Heart right ventricle (tissue), 16 donors: ENCODE results near the gene GLS. TPM values are rescaled to one million over a fixed set of nuclear protein-coding genes. Genes with fewer than 3 reads are reported as not detected.
"Not testable (repeated sequence)": the region's sequence is repeated elsewhere in the genome, so short reads cannot be mapped to it uniquely, and the experiment has no call there.

Source experiments
- ATAC-seq, 8 donors: fragments of 200-7000 bp; cut with Tn5 transposase; one replicate each; pipeline ENCODE4 v1.9.1; 2020; ENCODE audit warnings: mild to moderate bottlenecking in 8 of 8, moderate library complexity in 8 of 8, moderate number of reproducible peaks in 1 of 8
- DNase-seq, 2 donors: peaks; one replicate each; pipeline ENCODE4 v3.0.0-alpha.2; 2020
- H3K27ac ChIP-seq, 10 donors: fragments of 200-600 bp; sonication (generic) in 2 of 10; one replicate each; pipeline versions ENCODE4 v1.5.0 to v1.8.0; 2020 to 2022; ENCODE audit warnings: mild to moderate bottlenecking in 3 of 10
- H3K27me3 ChIP-seq, 7 donors: fragments of 200-600 bp; one replicate each; pipeline ENCODE4 v1.8.0; 2021 to 2022; ENCODE audit warnings: mild to moderate bottlenecking in 2 of 7
- H3K36me3 ChIP-seq, 9 donors: fragments of 200-600 bp; sonication (generic) in 1 of 9; one replicate each; pipeline versions ENCODE4 v1.5.0 to v1.8.0; 2020 to 2022; ENCODE audit warnings: mild to moderate bottlenecking in 2 of 9
- H3K4me1 ChIP-seq, 9 donors: fragments of 200-600 bp; sonication (generic) in 1 of 9; one replicate each; pipeline versions ENCODE4 v1.5.0 to v1.8.0; 2020 to 2022; ENCODE audit warnings: mild to moderate bottlenecking in 4 of 9
- H3K4me3 ChIP-seq, 10 donors: fragments of 200-600 bp; sonication (generic) in 2 of 10; one replicate each; pipeline versions ENCODE4 v1.5.0 to v1.8.0; 2020 to 2022; ENCODE audit warnings: mild to moderate bottlenecking in 7 of 10, moderate library complexity in 2 of 10
- H3K9me3 ChIP-seq, 11 donors: fragments of 200-600 bp in 10 of 11; sonication (generic) in 2 of 11; one replicate each; pipeline versions ENCODE4 v1.5.0 to v1.8.0; 2013 to 2022; ENCODE audit warnings: mild to moderate bottlenecking in 2 of 11, control low read depth in 1 of 11, moderate library complexity in 1 of 11
- WGBS, 2 donors: extraction: QIAGEN DNeasy Blood & Tissue Kit; methylation state at CpG; one replicate each; pipeline ENCODE4 v1.1.7; 2013; ENCODE audit warnings: inconsistent platforms in 1 of 2; 5-methylcytosine and 5-hydroxymethylcytosine counted together
- intact Hi-C, 10 donors: fragments of 100-400 bp; cut with DNase I; formaldehyde crosslinking; loops; one replicate each; pipeline versions ENCODE4 v1.11.1 to v1.14.2; 2022
- polyA plus RNA-seq, 2 donors: library from polyadenylated mRNA; stranded (reverse); fragments of 200-250 nt; gene quantifications; one replicate each; pipeline ENCODE4 v1.2.3, GENCODE V29; 2013
- total RNA-seq, 10 donors: library from RNA; stranded (reverse); fragmentation: NEBNext Ultra II Directional in 3 of 10; extraction: Animal tissue kit (Norgen Biotek cat#: 25700) in 3 of 10; gene quantifications; one replicate each; pipeline versions ENCODE4 v1.2.1 to v1.2.4, GENCODE V29; 2021 to 2023
- TF ChIP-seq, protein P1 (sequence below), 9 donors: fragments of 200-600 bp; sonication (generic) in 2 of 9; IDR thresholded peaks; one replicate each; pipeline versions ENCODE4 v1.5.0 to v1.8.0; 2021 to 2022; ENCODE audit warnings: antibody characterized with exemption in 9 of 9, mild to moderate bottlenecking in 5 of 9, moderate library complexity in 1 of 9
- donor health status: Arrhythmogenic right ventricular cardiomyopathy.
- donor health status: ischemic (EF 13 %, LVEDD 7.1; RV severe dilation, severe dysfunction).
- donor health status: healthy with polysubstance abuse.
- donor health status: DM: no; HTN: yes; CAD: no.
- donor health status: DM: no; HTN: no; CAD: no.
- donor health status: ischemic (EF 25% LVEDD 6.9; RV normal size, moderate dysfunction).
- donor health status: ischemic (EF 25% LVEDD 5.7; RV mildly dilated, moderate dysfunction).
- donor health status: healthy.
- donor health status: DM: yes; HTN: yes; CAD: no.
- donor health status: Ischemic cardiomyopathy.
- donor health status: ischemic (EF 35%, LVEDD 5.7; RV mildly dilated, moderate dysfunction).
- donor health status: nonischemic (EF 11% LVEDD 7.7; RV severe dilation, severe dysfunction).
- donor health status: DM: yes; HTN: yes; CAD: no.
- donor health status: PGD.
- donor health status: ischemic (EF 29% LVEDD 5.4; RV normal size, mild dysfunction).
- donor health status: nonischemic (EF 23%, LVEDD 6.1; RV moderate dilation, normal function).

Gene GLS
- total and polyA plus RNA-seq, 12 donors, result 17.1 to 73.5 (median 54.3) TPM

DNA sequence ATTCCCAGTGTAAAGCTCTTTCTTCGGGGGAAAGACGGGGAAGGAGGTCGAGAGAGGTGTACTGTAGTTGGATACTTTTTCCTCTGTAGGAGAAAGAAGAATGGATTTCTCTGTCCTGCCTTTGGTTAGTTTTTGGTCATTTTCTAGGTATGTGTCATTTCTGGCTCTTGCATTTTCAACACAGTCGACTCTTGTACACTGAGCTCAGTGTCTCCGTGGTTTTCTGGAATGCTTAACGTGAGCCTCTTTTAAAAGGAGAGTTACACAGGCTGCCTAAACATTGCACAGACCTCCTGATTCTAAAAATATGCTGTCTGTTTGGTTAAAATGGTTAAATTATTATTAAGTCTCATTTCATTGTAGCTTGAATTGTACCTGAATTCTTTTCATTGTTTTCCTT, 21.8 kb upstream of the GLS start:
- DNase-seq, result no peak
- H3K27ac ChIP-seq, result no peak overlapping the region
- peaks cover 0 to 25% (median 13%) of the 10 kb centered on the region in 9 donors for H3K4me1 ChIP-seq

DNA sequence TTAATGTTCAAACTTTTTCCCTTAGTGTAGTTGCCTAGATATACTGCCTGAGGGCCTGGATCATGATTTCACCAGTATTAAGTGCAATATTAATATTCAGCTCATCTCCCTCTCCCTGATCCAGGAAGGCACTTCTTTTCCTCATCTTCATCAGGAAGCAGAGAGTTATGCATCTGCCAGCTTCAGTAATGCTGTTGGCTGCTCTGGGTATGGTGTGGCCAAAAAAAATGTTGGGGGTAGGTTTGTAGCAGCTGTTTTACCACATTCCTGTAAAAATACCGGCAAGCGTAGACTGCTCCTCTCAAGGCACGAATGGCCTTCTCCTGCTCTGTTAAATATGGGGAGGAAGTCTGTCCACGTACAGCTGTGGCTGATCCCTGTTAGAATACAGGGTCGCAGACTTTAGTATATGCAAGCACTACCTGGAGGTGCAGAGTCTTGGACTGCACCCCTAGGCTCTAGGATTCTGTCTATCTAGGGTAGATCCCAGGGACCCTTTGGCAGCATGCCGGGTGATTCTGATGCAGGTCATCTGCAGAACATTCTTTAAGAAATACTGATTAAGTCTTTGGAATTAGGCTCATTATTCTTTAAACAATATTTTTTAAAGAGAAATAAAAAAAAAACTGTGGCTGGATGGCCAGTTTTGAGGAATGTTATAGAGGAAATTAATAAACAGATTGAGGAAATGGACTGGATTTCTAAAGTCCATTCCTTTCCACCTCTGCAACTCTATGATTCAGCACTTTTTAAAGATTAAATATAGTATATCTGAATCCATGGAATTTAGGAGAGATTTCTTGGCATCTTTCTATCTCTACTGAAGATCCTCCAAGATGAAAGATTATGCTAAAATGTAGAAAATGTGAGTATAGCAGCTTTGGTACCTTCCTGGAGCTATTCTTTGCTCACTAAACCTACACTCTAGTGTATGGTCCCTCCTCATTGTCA, 21.0 kb upstream of the GLS start:
- Histone ChIP-seq H3K4me3 (no peak overlapping the region), H3K4me1 (peaks cover 0 to 33% (median 6%) of the 10 kb centered on the region in 9 donors), H3K27ac (no peak overlapping the region), H3K9me3 (no peaks in the 10 kb centered on the region), H3K36me3 (no peaks in the 10 kb centered on the region), H3K27me3 (no peaks in the 10 kb centered on the region)
- DNase-seq (no peak), ATAC-seq (peak in 2 of 8 donors; percentile 12 to 31)
- 61 to 76% methylated on average over 6 of the region's 6 CpGs for WGBS, 2 donors
- intact Hi-C loops, result loop anchor here in 3 of 10 donors (10.0 kb wide), 3 partner anchors 85 to 175 kb away; no protein-coding TSS in a partner anchor
- TF ChIP-seq, protein P1, sequence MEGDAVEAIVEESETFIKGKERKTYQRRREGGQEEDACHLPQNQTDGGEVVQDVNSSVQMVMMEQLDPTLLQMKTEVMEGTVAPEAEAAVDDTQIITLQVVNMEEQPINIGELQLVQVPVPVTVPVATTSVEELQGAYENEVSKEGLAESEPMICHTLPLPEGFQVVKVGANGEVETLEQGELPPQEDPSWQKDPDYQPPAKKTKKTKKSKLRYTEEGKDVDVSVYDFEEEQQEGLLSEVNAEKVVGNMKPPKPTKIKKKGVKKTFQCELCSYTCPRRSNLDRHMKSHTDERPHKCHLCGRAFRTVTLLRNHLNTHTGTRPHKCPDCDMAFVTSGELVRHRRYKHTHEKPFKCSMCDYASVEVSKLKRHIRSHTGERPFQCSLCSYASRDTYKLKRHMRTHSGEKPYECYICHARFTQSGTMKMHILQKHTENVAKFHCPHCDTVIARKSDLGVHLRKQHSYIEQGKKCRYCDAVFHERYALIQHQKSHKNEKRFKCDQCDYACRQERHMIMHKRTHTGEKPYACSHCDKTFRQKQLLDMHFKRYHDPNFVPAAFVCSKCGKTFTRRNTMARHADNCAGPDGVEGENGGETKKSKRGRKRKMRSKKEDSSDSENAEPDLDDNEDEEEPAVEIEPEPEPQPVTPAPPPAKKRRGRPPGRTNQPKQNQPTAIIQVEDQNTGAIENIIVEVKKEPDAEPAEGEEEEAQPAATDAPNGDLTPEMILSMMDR (IDR thresholded peaks at IDR 0.05), result no peak

More for the DNA sequence above, 21.8 kb upstream of the GLS start:
- WGBS, 2 donors, result 72% methylated on average over 6 of the region's 6 CpGs
- no peaks in the 10 kb centered on the region for H3K27me3 ChIP-seq
- intact Hi-C loops, result loop anchor here in 3 of 10 donors (10.0 kb wide), 3 partner anchors 86 to 176 kb away; no protein-coding TSS in a partner anchor
- ATAC-seq, result peak in 1 of 8 donors; percentile 49
- no peaks in the 10 kb centered on the region for H3K9me3 ChIP-seq
- no peaks in the 10 kb centered on the region for H3K36me3 ChIP-seq
- TF ChIP-seq, protein P1 (IDR thresholded peaks at IDR 0.05), result no peak
- no peak overlapping the region for H3K4me3 ChIP-seq

DNA sequence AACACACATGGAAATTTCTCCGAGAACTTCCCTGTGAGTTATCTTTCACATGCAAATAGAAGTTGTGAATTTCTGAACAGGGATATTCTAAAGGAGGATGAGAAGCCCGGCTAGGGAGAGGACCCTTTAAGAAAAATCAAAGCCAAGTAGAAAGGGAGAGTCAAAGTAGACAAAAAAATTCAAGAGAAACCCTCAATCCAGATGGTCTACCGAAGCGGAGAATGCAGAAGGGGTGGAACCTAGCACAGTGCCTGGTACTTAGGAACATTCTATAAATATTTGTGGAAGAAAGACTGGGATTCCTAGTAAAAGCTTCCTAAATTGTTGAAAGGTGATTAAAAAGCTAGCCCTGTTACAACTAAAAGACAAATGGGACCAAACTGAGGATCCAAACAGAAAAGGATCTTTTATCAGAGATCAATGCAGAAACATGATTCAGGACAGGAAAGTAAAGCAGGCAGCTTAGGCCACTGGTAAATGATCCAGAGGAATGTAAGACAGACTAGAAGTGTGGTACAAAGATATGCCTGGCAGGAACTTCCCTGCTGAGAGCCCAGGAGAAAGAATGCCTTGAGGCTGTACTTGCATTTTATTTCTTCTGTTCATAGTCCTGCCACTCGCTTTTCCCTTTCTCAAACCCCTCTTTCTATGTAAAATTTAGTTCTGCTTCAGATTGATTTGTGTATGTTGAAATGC, 19.5 kb upstream of the GLS start:
- H3K27ac ChIP-seq, result no peak overlapping the region
- no peak for ATAC-seq
- intact Hi-C loops, result no loop called here

DNA sequence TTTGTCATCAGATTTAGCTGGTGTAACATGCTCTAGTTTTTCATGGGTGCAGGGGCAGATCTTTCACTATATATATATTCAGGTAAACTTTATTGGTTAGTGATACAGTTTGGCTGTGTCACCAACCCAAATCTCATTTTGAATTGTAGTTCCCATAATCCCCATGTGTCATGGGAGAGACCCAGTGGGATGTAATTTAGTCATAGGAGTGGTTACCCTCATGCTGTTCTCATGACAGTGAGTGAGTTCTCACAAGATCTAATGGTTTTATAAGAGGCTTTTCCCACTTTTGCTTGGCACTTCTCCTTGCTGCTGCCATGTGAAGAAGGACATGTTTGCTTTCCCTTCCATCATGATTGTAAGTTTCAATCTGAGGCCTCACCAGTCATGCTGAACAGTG, 18.5 kb upstream of the GLS start:
- DNase-seq, H3K9me3 ChIP-seq, H3K27ac ChIP-seq, intact Hi-C loops, ATAC-seq, H3K27me3 ChIP-seq, H3K36me3 ChIP-seq, H3K4me3 ChIP-seq: not testable (repeated sequence)
- peaks cover 0 to 33% (median 6%) of the 10 kb centered on the region in 9 donors for H3K4me1 ChIP-seq

More for the DNA sequence above, 19.5 kb upstream of the GLS start:
- WGBS, 2 donors, result 86 to 90% methylated on average over 5 of the region's 5 CpGs
- no peaks in the 10 kb centered on the region for H3K36me3 ChIP-seq
- H3K4me3 ChIP-seq, result no peak overlapping the region
- no peaks in the 10 kb centered on the region for H3K9me3 ChIP-seq
- no peaks in the 10 kb centered on the region for H3K27me3 ChIP-seq
- no peak for DNase-seq
- H3K4me1 ChIP-seq, result peaks cover 0 to 33% (median 6%) of the 10 kb centered on the region in 9 donors
- TF ChIP-seq, protein P1 (IDR thresholded peaks at IDR 0.05), result no peak
